UCSD-AML1 (cell line): Measurements from ENCODE around the gene RPS6KL1.

Source experiments
- DNase-seq: peaks from one replicate; lab custom pipeline; 2025; ENCODE audit not compliant: unreplicated experiment; lab: John Stamatoyannopoulos, UW

The RPS6KL1 gene

DNA sequence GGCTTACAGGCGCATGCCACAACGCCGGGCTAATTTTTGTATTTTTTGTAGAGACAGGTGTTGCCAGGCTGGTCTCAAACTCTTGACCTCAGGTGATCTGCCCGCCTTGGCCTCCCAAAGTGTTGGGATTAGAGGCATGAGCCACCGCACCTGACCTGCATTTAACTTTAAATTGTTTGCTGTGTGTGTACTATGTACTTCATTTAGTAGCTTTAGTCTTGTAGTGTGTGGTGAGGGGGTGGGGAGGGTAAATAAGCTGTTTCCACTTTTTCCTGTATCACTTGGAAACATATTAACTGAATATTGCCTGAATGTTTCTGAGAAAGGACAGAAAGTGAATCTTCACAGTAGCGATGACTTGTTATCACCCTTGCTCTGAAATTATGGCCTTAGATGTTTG lies 32.8 kb downstream of the RPS6KL1 start:
- DNase-seq = no peak

DNA sequence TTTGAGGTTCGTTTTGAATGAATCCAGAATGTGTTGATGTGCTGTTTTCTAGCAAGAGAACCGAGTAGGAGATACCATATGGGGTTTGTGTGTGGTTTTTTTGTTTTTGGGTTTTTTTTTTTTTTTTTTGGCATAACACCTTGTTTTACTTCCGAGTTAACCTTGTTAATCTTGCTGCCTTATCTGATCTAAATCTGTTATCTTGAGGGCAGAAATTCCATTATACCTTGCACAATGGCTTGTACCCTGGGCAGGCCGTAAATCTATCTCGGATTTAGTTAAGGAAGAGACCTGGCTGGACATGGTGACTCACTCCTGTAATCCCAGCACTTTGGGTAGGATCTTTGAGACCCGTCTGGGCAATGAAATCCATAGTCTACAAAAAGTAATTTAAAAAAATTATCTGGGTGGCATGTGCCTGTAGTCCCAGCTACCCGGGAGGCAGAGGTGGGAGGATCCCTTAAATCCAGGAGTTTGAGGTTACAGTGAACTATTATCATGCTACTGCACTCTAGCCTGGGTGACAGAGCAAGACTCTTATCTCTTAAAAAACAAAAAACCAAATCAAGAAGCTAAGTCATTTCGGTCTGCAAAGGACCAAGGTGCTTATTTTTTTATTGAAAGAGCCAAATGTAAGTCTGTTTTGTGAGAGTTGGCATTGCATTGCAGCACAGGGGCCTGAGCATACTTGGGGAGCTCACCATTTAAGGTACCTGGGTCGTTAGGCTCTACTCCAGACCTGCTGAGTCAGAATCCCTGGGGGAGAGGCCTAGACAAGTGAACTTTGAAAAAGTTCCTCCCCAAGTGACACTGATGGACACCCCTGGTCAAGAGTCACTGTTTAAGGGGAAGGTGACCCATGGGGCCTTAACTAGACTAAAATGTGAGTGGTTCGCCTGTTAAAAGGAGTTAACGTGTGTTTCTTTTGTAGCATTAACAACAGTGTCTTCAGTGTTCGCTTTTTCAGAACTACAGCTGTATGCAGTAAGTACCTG lies 34.6 kb downstream of the RPS6KL1 start:
- DNase-seq = no peak

DNA sequence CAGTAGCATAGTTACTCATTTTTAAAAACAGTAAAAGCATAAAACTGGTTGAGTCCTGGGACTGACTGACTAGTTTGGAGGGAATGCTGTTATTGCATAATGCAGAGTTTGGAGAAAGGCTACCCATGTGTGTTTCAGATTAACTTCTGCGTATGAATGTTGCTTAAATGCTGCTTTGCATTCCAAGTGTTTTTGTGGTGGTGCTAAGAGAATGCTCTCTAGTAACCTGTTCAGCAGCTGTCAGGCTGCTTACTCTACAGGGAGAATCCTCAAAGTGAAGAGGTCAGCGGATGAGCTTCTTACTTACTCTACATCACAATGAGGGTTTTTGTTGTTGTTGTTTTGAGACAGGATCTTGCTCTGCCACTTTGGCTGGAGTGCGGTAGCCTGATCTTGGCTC lies 37.1 kb downstream of the RPS6KL1 start:
- no peak for DNase-seq

DNA sequence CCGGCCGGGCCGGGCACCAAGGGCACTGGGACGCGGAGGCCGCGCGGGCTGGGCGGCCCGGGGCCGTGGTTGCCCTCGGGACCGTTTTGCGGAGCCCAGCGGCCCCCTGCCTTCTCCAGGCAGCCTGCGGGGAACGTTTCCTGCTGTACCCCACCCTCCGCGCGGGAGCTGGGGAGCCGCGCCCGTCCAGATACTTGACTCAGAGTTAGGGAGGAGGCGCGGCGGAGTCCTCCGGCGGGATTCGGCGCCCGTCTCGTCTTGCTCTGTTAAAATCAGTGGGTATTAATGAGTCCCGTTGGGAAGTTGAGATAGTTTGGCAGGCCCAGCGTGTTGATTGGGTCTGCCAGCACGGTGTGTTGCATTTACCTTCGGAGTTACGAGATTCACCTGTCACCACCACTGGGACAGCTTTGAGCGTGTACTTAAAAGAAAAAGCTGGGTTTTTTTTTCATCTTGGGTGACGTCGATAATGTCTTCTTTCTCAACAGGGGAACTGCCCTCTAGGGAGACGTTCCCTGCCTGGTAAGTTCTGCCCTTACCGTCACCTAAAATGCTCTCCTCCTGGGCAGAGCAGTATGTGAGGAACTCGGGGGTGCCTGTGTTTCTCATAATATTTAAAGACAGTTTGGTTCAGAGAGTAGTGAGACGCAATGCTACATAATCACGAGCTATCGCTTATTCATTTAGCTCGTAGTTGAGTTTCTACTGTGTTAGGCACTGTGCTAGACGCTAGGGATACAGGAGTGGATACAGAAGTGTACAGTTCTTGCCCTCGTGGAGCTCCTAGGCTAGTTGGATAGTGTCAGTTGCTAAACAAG lies 40.7 kb downstream of the RPS6KL1 start:
- DNase-seq = peak; percentile 56

DNA sequence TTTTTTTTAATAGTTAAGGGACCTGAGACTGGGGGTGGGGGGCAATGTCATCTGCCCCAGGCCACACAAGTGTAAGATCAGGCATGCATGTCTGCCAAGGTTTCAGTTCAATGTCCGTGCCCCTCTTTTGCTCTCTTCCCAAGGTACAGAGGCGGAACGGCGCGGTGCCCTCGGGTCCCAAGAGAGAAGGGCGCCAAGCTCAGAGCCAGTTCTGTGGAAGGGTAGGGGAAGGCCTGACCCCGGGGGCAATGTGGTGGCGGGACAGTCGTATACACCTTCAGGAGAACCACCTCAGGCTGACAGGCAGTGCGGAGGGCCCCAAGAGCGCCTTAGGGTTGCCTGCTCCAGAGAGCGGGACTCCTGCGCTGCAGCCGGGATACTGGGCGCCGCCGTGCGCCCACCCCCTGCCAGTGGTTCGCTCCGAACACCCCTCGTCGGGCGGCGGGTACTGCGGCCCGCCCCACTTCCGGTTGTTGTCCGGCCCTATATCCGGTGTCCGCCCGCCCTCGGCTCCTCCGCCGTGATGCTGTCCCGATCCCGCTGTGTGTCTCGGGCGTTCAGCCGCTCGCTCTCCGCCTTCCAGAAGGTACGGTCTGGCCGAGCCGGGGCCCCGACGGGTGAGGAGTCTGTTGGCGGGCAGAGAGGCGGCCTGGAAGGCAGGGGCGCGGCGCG lies 41.5 kb downstream of the RPS6KL1 start, which contains the start of gene DLST:
Gene DLST, plus strand, starts transcription at position 486 of the 672 bp plus-strand sequence. Its CDS starts 38 bp downstream, at position 524.
- DNase-seq = peak; percentile 90

DNA sequence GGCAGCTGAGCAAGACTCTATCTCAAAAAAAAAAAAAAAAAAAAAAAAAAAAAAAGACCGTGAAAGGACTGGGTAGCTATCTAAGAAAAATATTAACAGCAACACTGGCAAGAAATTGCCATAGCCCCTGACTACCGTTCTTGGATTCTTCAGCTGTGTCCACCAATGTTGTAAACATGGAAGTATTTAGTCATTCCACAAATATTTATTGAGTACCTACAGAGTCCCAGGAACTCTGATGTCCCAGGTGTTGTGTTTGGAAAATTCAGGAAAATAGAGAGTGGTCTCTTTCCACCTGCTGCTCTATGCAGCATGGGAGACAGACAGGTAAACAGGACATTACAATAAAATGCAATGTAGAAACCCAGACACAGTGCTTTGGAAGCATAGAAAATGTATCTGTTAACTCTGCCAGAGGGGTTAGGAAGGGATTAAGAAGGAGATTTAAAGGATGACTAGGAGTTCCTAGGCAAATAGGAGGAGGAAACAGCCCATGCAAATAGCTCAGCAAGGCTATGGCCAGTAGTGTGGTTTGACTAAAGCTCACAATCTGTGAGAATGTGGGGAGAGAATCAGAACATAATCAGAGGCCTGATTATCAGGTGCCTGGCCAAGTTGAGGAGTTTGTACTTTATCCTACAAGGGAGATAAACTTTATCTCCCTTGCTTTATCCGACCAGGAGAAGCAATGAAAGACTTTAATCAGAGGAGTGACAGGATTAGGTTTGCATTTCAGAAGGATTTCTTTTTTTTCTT lies 43.5 kb downstream of the RPS6KL1 start:
- no peak for DNase-seq

DNA sequence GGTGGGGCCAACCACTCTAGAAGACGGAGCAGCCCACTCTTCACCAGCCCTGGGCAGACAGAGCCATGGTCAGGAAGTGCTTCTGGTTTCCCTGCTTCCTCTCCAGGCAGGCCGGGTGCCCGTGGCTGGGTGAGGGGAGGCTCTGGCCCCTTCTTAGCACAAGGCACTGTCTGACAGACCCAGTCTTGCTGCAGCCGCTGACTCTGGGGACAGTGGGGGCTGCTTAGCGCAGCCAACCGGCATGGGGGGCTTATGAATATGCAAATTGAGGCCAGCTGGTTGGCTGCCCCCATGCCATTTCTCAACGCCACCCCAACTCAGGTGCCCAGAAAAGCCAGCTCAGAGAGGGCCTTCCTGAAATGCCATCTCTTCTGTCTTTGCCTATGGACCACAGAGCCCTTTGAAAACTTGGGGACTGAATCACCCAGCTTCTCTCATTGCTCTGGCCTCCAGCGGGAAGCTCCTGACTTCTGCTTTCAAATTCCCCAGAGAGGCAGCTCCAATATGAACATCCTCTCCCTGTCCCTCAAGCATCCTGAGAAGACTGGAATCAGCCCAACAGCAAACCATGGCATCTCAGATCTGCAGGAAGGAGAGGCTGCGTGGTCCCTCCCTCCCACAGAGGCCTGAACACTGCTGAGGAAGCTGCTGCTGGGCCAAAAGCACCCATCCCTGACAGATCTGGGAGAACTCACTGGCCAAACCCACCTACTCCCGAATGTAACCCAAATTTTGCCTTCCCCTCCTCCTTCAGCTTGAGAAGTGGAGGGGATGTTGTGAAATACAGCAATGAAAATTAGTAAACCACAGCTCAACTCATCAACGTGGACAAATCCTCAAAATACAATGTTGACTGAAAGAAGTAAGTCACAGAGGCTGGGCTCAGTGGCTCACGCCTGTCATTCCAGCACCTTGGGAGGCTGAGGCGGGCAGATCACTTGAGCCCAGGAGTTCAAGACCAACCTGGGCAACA lies 46.8 kb downstream of the RPS6KL1 start, which contains the start of gene PROX2:
Gene PROX2, minus strand, starts transcription at position 205 of the 973 bp plus-strand sequence. CDS start 12,311 bp downstream, outside the sequence.
- peak; percentile 81 for DNase-seq

DNA sequence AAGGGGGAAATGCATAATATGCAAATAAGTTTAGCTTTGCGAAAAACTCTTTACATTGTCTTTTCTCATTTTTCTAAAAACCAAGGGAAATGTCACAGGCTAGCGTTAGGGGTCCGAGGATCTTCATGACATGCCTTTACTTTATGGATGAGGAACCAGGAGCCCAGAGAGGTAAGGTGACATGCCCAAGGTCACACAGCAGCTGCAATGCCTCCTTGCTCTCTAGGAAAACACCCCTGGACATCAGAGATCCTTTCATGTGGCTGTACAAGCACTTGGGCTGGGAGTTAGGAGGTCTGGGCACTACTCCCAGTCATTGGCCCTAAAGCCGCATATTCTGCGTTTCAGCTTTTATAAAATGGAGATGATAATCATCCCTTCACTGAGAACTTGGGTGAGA lies 47.9 kb downstream of the RPS6KL1 start:
- no peak for DNase-seq

DNA sequence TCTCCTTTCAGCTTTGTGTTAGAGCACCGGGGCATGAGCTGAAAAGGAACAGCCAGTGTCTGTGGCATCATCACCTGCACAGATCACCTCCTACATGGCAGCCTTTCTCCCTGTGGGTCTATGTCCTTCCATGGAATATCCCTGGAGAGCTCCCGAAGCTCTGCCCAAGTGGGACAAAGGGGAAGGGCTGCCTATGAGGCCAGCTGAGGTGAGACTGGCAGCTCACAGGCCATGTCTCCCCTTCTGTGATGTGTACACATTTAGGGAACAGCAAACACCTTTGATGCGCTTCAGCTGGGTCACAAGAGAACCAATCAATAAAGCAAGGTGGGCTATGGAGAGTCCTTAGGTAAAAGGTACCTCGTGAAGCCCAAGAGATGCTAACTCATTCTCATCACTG lies 51.2 kb downstream of the RPS6KL1 start:
- DNase-seq = no peak

DNA sequence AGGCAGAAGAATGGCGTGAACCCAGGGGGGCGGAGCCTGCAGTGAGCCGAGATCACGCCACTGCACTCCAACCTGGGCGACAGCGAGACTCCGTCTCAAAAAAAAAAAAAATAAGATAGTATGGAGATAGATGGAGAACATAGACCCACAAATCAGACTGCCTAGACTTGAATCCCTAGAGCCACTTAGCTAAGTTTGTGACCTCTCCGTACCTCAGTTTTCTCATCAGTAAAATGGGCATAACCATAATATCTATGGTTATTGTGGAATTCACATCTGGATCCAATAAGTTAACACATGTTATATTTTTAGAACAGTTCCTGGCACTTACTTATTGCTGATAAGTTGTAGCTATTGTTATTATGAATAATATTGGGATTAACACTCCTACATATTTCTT lies 54.3 kb downstream of the RPS6KL1 start:
- DNase-seq = no peak

DNA sequence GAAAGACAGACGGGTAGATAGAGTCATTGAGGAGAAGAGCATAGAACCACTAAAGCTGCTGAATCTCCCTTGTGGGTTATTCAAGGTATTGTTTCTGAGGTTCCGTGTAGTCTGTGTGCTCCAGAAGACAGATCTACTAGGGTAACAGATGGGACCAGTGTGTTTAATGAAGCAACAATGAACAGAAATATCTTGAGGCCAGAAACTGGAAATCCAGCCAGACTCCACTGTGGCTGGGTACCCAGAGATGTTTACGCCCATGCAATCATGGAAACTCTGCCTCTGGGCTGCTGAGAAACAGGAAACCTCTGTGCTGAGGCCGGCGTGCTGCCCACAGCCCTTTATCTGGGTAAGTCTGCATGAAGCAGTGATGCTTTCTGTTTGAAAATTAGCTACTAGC lies 55.4 kb downstream of the RPS6KL1 start:
- peak; percentile 73 for DNase-seq

DNA sequence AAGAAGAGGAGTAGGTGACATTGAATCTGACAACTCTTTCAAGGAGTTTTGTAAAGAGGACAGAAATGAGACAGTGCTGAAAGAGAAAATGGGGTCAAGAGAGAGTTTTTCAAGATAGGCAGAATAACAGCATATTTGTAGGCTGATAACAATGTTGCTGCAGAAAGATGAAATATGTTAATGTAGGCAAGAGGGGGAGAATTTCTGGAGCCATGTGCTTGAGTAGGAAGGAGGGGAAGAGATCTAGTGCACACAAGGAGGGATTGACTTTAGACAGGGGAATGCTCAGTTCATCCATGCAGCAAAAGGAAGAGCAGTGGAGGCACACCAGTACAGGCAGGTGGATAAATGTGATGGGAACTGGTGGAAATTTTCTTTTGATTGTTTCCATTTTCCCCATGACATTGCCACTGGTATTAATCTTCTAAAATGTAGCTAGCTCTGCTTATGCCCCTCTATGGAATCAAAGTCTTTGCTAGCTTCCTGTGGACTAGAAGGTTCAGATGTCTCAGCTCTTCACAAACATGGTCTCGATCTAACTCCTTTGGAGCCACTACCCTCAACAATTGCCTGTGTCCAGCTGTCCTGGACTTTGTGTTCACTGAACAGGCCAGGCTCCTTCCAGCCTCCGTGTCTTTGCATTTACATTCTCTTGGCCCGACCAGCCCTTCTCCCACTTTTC lies 56.2 kb downstream of the RPS6KL1 start:
- no peak for DNase-seq

DNA sequence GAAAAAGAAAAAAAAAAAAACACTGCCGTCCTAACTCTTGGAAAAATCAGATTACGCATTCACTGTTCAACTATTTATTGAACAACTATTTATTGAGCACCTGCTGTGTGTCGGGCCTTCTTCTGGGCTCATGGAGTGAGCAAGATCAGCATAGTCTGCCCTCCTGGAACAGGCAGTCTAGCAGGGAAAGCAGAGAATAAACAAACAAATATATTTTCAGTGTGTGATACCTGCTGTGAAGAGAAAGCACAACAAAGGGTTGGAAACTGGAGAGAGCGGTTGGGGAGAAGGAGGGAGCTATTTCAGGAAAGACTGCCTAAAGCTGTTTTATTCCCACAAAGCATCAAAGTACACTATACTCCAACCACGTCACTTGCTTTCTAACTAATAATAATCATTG lies 57.9 kb downstream of the RPS6KL1 start:
- no peak for DNase-seq

DNA sequence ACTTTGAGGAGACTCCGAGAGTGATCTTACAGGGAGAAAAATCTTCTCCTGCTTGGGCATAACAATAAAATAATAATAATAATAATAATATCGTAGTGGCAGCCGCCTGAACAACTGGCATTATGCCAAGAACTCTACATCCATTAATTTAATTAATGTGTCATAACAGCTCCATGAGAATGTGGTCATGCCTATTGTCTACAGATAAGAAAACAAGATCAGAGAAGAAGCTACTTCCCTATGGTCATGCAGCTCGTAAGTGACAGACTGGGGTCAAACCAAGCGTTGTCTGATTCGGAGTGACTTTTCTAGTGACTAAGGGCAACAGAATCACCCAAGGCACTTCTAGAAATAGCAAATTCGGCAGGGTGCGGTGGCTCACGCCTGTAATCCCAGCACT lies 58.9 kb downstream of the RPS6KL1 start:
- no peak for DNase-seq

DNA sequence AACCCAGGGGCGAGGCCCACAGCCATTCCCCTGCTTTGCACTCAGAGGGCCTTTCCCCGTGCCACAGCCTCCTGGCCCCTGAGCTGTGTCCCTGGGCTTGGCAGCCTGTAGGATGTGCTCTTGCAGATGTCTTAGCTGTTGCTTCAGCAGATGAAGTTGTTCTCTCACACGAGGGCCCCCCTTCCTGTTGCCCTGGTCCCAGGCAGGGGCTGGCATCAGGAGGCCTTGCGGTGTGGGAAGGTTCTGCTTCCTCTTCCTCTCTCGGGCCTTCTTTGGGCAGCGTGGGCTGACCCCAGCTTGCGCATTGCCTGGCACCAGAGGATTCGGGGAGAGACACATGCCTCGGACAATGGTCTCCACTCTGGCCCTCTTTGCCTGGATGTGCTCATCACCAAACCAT lies 59.8 kb downstream of the RPS6KL1 start:
- peak; percentile 60 for DNase-seq

DNA sequence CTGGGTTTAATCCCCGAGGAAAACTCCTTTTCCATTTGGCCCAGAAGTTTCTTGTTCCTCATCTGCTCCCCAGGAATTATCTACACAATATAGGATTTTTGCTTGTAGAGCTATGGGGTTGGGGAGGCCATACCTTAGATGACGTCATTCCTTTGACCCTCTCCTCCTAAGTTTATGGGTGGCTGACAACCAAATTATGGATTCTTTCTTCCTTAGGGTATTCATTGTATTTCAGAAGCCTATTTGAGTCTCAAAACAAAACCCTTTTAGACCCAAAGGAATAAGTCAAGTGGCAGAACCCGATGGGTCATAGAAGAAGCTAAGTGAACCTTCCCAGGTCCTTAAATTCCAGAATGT lies 61.3 kb downstream of the RPS6KL1 start:
- no peak for DNase-seq

DNA sequence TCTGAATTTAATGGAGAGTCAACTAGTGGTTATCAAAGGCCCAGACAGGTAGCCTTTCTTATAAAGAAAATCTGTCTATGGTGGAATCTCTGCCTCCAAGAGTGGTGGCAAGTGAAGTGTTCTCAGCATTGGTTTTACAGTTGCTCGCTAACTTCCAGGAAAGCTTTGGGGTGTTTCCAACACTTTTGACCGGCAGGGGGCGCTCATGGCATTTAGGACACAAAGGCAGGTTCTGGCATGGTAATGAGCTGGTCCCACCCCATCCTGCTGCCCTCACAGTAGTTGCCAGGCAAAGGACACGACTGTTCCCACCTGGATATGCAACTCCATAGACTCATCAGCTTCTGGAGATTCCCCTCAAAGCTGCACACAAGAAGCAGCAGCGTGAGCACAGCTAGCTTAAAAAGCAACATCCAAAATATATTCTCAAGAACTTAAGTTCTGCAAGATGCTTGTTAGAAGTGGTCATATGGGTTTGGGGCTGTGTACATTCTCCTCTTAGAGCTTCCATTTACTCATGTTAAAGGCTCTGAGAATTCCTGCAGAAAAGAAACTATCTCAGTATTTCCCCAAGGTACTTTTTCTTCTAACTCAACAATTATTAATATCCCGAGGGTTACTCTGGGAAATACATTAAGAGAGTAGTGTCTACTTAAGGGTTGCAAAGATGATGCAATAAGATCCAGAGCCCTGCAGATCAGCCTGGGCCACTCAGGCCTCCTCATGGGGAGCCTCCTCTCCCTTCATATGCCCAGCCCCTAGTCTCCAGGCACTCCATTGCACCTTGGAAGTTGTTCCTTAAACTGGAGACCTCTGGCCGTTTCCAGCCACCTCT lies 61.9 kb downstream of the RPS6KL1 start:
- peak; percentile 87 for DNase-seq
